Measurements from ENCODE around the gene PARN. TPM values are rescaled to one million over a fixed set of nuclear protein-coding genes. Genes with fewer than 3 reads are reported as not detected.
"Not testable (repeated sequence)": the region's sequence is repeated elsewhere in the genome, so short reads cannot be mapped to it uniquely, and the experiment has no call there.

PARN gene
- polyA plus RNA-seq, 1 donor: 16.3 TPM

- no peak for DNase-seq
These were observed 193.6 kb downstream of the PARN start for GRCh38 chr16:14436401-14436955.

DNA sequence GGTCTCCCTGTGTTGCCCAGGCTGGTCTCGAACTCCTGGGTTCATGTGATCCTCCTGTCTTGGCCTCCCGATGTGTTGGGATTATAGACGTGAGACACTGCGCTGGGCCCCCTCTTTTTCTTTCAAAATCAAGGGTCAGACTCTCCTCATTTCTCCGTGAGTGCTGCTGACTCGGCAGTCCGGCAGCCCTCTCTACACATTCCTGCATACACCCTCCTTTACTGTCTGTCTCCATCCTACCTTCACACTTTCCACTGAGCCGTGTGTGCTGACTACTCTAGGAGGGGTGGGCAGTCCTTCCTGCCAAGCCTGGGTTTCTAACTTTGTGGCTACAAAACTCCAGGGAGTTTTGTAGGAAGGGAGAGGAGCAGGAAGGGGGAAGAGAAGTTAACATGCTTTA, 195.2 kb downstream of the PARN start:
- DNase-seq: no peak

GRCh38 chr16:14428971-14429637, 201.0 kb downstream of the PARN start:
- DNase-seq: not testable (repeated sequence)

- DNase-seq: no peak
These were observed 202.0 kb downstream of the PARN start for GRCh38 chr16:14428043-14428442.

GRCh38 chr16:14427371-14427948, 202.6 kb downstream of the PARN start:
- DNase-seq: no peak

DNA sequence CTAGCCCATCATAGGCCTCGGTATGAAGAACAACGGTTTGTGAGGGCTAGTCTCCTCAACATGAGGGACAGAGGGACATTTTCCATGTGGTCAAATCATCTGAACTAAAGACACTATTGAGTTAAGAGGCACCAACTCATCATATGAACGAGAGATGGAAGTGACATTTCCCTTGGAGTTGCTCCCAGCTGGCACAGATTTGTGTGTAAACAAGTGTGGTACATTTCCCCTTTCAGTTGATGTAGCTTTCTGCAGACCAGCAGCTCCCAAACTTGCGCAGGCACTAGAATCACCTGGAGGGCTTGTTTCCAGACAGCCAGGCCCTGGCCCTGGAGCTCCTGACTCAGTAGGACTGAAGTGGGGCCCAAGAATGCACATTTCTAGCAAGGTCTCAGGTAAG, 205.5 kb downstream of the PARN start:
- no peak for DNase-seq

DNA sequence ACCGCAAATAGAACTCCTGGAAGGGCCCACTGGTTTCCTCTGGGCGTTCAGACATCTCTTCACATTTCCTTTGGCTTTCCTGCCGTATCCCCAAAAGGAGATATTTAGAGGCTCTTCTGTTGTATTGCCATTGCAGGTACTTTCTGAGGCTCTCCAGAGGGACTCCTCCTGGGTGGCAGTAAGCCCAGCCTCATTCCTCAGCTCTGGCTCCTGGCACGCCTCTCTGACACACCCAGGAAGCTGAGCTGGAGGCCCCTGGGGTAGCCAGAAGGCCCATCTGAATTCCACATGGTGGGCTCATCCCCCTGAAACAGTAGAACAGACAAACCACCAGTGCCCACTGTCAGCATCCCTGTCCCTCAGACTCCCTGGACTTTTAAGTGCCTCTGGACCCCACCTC, 206.7 kb downstream of the PARN start:
- DNase-seq: no peak

GRCh38 chr16:14420721-14421488, 209.2 kb downstream of the PARN start:
- DNase-seq: no peak

GRCh38 chr16:14420243-14420642, 209.8 kb downstream of the PARN start:
- DNase-seq: not testable (repeated sequence)

DNA sequence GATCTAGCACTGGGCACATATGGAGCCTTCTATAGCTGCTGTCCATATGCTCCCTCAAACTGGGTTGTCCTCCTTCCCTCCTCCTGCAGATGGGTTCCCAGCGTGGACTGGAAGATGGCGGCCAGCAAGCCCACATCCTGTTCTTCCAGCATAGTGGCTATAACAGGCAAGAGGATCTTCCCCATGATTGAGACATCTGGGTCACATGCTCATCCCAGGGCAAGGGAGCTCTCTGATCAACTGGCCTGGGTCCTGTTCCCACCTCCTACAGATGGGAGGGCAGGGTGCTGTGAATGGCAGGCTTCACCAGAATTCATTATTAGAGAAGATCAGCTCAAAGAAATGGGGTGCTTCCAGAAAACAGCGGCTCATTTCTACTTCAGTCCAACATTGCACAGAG, 210.2 kb downstream of the PARN start:
- no peak for DNase-seq

DNA sequence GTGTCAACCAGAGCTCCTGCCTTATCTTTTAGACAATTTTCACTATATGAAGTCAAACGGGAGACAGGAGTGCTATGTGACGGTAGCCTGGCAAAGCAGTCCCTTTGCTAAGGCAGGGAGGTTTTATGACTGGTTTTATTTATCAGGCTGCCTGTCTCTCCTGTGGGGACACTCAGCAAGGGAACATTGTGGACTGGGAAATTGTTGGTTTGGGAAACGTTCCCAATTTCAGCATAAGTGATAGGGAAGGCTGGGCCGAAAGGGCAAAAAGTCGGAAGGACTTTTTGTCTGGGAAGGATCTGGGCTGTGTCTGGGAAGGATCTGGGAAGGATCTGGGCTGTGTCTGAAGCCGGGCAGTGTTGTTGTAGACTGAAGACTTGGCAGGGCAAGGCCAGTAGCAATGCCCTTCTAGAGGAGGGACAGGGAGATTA, 211.2 kb downstream of the PARN start:
- no peak for DNase-seq

GRCh38 chr16:14416184-14416583, 213.9 kb downstream of the PARN start:
- no peak for DNase-seq

DNA sequence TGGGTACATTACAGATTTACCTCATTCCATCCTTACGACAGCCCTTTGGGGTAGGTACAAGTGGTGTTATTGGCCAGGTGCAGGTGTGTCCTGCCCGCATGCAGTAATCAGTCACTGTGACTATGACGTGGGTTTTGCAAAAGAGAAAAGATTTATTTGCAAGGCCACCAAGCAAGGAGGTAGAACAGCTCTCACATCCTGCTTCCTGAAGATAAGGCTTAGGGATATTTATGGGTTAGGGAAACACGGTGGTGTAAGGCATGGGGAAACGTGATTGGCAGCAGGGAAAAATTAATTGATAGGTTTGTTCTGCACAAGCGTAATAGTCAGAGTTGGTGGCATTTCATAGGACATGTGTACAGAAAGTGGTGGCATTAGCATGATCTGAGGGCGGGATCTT, 214.8 kb downstream of the PARN start:
- no peak for DNase-seq

- DNase-seq: no peak
These were observed 220.5 kb downstream of the PARN start for GRCh38 chr16:14409563-14409962.

DNA sequence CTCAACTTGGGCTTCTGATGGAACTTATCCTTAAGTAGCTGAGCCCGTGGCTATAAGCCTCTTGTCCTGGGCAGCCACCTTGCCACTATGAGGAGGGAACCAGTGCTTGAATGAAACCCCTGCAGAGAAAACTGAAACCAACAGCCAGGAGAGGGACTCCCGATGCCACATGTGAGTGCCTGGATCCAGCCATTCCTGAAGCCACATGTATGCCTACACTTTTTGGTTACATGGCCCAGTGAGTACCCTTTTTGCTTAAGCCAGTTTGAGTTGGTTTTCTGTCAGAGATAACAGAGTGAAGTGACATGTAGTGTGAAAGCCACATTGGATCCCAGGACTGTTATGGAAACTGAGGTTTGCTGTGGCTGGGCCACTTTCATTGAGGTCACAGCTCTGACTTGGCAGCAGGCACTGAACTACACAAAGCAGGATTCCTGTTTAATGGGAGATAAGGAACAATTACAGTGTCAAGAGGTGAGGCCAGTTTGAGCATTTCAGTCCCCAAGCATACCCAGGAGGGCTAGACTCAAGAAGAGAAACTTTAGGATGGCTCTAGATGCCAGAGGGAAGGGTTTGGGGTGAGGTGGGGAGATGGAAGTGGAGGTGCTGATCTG, 222.2 kb downstream of the PARN start:
- DNase-seq: no peak

DNA sequence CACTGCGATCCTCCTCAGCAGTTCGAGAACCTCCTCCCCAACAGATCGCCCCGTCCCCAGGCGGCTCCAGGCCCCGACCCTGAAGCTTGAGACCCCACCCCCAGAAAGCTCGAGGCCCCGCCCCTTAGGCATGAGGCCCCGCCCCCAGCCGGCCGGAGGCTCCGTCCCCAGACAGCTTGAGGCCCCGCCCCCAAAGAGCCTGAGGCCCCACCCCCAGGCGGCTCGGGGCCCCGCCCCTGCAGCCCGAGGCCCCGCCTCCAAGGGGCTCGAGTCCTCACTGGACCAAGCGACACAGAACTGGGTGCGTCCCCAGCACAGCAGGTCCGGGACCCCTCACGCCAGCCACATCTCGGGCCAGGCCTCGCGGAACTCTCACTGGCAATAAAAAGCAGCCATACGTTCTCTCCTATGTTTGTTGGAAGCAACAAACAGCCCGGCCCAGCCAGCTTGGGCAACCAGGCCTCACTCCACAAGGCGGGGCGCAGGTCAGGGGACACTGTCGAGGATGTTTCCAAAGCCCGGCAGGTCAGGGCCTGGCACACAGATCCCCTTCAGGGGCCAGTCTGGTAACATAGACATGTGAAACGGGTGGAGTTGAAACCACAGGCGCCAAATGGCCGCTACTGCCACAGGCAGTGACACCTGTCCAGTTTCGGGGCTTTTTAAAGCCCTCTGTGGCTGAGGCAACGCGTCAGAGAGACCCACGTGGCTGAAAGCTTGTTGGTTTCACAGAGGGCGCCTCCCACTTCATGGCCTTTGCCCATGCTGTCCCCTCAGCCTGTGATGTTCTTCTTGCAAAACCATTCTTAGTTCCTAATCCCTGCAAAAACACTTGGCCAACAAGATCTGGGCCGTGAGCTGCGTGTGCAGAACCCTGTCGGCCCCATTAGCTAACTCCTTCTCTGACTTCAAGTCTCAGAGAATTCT, 224.2 kb downstream of the PARN start:
- no peak for DNase-seq

DNA sequence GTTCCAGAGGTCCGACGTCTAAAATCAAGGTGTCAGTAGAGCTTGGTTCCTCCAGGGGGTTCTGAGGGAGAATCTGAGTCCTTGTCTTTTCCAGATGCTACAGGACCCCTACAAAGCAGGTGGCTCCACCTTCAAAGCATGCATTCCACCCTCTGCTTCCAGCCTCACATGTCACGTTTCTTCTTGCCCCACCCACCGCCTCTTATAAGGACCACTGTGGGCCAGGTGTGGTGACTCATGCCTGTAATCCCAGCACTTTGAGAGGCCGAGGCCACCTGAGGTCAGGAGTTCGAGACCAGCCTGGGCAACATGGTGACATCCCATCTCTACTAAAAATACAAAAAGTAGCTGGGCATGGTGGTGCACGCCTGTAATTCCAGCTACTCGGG, 227.1 kb downstream of the PARN start:
- DNase-seq: not testable (repeated sequence)

DNA sequence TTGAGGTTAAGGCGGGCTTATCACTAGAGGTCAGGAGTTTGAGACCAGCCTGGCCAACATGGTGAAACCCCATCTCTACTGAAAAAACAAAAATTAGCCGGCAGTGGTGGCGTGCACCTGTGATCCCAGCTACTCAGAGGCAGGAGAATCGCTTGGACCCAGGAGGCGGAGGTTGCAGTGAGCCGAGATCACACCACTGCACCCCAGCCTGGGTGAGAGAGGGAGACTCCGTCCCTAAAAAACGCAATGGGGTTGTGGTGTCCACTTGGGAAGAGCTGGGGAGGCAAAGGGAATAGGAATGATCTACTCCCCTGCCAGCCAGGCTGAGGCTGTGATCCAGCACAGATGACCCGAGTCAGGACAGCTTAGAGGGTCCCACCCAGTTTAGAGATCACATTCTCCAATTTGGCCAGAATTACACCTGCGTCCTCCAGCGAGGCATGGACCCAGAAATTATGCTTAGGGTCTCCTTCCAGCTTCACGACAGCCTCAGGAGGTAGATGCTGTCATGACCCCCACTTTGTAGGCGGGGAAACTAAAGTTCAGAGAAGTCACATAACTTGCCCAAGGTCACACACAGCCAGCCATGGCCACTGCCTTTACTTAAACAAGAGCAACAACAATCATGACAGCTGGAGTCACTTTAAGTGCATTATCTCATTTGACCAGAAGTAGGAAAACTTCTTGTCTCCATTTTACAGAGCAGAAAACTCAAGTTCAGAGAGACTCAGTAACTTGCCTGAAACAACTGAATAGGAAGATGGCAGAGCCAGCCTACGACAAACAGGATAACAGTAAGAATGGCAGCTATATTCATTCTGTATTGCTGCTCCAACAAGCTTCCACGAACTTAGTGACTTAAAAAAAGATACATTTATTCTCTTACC, 227.7 kb downstream of the PARN start:
- DNase-seq: not testable (repeated sequence)

DNA sequence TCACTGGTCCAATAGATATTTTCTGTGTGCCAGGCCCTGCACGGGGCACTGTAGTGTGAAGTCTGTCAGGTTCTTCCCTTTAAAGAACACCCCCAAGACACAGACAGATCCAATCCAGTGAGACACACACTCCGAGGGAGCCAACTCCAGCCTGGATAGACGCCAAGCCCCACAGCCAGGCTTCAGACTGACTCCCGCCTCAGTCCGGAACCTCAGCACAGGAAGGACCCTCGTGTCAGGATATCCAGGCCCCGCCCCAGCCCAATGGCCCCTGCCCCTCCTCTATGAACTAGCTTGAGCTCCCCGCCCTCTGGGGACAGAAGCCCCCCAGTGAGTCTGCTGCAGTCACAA, 228.4 kb downstream of the PARN start:
- not testable (repeated sequence) for DNase-seq

DNA sequence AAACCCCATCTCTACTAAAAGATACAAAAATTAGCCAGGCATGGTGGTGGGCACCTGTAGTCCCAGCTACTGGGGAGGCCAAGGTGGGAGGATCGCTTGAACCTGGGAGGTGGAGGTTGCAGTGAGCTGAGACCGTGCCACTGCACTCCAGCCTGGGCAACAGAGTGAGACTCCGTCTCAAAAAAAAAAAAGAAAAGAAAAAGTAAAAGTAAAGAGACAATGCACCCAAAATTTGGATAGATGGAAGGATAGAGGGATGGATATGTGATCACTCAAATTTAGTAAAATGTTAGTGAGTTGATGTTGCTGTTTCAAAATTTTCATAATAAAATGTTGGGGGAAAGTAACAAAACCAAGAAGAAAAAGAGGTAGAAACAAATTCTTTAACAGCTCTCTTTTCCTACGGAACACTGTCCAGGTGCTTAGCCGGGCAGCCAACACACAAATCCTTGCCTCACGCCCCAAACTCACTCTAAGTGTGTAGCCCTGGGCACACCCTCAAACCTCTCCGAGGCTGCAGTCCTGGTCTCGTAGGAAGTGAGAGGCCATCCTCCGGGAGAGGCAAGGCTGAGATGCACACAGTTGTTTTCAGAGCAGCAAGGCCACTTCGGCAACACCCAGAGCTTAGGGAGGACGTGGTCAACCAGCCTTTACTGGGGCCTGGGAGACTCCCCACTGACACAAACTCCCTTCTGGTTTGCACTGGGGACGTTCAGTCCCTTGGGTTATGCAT, 228.9 kb downstream of the PARN start:
- DNase-seq: not testable (repeated sequence)
